ENCODE results near the gene STAT1. TPM values are rescaled to one million over a fixed set of nuclear protein-coding genes. Genes with fewer than 3 reads are reported as not detected.
"Not testable (repeated sequence)": the region's sequence is repeated elsewhere in the genome, so short reads cannot be mapped to it uniquely, and the experiment has no call there.

Gene STAT1
- total and polyA plus RNA-seq, 9 of the 15 experiments (the other 6 are each of a cell fraction or from before 2014, with no cell fraction given) = 8.7 to 34.4 (median 26.8) TPM

DNA sequence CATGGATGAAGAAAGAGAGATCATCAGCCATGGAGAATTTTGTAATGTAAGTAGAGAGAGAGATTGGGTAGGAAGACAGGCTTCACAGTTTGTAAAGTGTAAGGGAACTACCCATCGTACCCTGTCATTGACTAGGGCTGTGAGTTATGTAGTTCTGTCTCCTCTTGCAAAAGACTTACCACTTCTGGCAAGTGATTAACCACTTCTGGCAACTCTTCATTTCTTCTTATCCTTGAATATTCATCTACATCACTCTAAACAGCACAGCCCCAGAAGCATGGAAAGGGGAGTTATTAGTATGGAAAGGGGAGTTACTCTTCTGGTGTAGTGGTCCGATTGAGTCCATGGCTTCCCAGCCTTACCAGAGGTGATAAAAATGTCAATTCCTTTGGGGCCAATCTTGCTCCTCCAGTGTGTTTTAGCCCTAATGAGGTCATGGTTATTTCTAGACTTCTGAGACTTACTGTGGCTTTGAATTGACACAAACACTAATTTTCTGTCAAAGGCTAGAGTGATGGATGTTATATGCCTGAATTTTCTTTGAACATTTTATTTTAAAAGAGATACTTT, 52.0 kb downstream of the STAT1 start (continued):
- TF ChIP-seq, protein P1, sequence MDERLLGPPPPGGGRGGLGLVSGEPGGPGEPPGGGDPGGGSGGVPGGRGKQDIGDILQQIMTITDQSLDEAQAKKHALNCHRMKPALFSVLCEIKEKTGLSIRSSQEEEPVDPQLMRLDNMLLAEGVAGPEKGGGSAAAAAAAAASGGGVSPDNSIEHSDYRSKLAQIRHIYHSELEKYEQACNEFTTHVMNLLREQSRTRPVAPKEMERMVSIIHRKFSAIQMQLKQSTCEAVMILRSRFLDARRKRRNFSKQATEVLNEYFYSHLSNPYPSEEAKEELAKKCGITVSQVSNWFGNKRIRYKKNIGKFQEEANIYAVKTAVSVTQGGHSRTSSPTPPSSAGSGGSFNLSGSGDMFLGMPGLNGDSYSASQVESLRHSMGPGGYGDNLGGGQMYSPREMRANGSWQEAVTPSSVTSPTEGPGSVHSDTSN (CRISPR knock-in tag; IDR thresholded peaks at IDR 0.05; ENCODE audit: low read depth) = no peak
- TF ChIP-seq, protein P1 (tag; conservative IDR thresholded peaks at IDR 0.05; ENCODE audit: low read depth) = no peak
- no peak for TF ChIP-seq THAP12 (CRISPR knock-in tag; IDR thresholded peaks at IDR 0.05)
- TF ChIP-seq ZNF263 (CRISPR knock-in tag; IDR thresholded peaks at IDR 0.05; ENCODE audit: borderline replicate concordance) = no peak
- TF ChIP-seq NR3C1 (CRISPR knock-in tag; IDR thresholded peaks at IDR 0.05) = no peak
- TF ChIP-seq PURB (CRISPR knock-in tag; IDR thresholded peaks at IDR 0.05; ENCODE audit: low read depth) = no peak
- no peak for TF ChIP-seq PHB2 (IDR thresholded peaks at IDR 0.05; ENCODE audit: low read depth)

DNA sequence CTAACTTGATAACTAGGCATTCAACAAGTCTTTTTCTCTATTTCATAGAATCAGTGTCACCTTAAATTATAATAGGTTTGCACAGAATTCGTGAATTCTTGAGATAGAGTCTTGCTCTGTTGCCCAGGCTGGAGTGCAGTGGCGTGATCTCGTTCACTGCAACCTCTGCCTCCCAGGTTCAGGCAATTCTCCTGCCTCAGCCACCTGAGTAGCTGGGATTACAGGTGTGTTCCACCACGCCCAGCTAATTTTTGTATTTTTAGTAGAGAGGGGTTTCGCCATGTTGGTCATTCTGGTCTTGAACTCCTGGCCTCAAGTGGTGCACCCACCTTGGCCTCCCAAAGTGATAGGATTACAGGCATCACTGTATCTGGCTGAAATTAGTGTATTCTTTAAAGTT, 52.9 kb downstream of the STAT1 start:
- H3K27me3 ChIP-seq (ENCODE audit: control insufficient read depth in 2 of 2, insufficient read depth in 2 of 2, low read length in 2 of 2); H3K4me3 ChIP-seq; H3K9me1 ChIP-seq (ENCODE audit: control insufficient read depth, insufficient read depth, low read length); H4K20me1 ChIP-seq (replicated peaks; ENCODE audit: control insufficient read depth, insufficient read depth, low read length); H3K4me1 ChIP-seq (replicated peaks in 1 of 2; ENCODE audit: control insufficient read depth in 2 of 2, insufficient read depth in 2 of 2, low read length in 2 of 2); in situ Hi-C loops (cut with MboI); H3K9me3 ChIP-seq (replicated peaks; ENCODE audit: control insufficient read depth, insufficient read depth, low read depth, low read length); H3K79me2 ChIP-seq (ENCODE audit: control insufficient read depth, insufficient read depth, low read length); BruUV-seq (replicated peaks); FAIRE-seq; H3K4me2 ChIP-seq (ENCODE audit: insufficient read depth, low read length); DNase-seq (ENCODE audit: extremely low read depth in 1 of 4, low spot score in 3 of 4); intact Hi-C loops (cut with micrococcal nuclease); H2AFZ ChIP-seq (ENCODE audit: low read depth, low read length); H3K9ac ChIP-seq (ENCODE audit: insufficient read depth in 1 of 2, low read depth in 2 of 2, low read length in 2 of 2); H3K27ac ChIP-seq (ENCODE audit: extremely low read depth, low read depth, low read length); CTCF ChIA-PET (ENCODE audit: low intra/inter-chr PET ratio); ATAC-seq: not testable (repeated sequence)
- 90% methylated on average over 5 of the region's 5 CpGs for WGBS (ENCODE audit: insufficient coverage, low coverage, missing lambda C conversion rate)
- H3K36me3 ChIP-seq (ENCODE audit: control insufficient read depth, insufficient read depth, low read length) = peaks cover 41% of the 10 kb centered on the region; the same call in 2 of the 3 replicates
- POLR2A ChIA-PET = interaction anchor here (1.0 to 1.2 kb wide), 2 partner anchors 14 to 77 kb away, joined by 3 to 4 read pairs; no protein-coding TSS in a partner anchor

Data from K562 (cell line).